Measurements from ENCODE around the gene TES.

DNA sequence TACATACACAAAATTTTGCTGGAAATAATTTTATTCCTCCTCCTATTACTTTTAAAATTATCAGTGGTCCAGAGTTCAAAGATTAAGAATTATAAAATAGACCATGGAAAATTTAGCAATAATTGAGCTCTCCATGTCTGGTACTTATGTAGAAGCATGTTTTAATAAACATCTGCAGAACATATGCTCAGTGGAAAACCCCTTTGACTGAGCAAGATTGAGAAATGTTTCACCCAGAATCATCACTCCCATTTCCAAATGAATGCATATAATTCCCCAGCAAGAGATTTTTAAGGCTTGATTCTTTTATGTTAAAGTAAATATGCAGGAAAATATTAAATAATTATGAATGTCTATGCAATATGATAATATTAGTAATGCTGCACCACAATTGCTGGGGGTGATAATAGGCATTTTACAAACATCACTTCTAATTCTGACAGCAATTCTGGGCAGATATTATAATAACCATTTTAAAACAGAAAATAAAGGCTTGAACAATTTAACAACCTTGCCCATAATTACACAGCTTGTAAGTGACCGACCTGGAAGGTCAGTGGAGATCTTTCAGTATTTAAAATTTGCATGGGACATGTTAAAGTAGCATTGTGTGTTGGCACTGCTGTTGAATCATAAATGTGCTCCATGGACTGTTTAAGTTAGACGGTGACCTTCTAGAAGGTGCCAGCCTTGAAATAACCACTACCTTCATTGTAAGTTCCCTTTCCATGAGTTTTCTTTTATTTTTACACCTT, 45.6 kb upstream of the TES start:
- TF ChIP-seq POLR2A (IDR thresholded peaks at IDR 0.05; ENCODE audit: control extremely low read depth in 1 of 2, low read depth in 2 of 2, low read length in 2 of 2) (no peak), KDM1A (IDR thresholded peaks at IDR 0.05; ENCODE audit: borderline replicate concordance, low read length) (no peak), MAFK (IDR thresholded peaks at IDR 0.05; ENCODE audit: low read depth, low read length) (no peak), SP1 (IDR thresholded peaks at IDR 0.05; ENCODE audit: low read depth, low read length) (no peak)
- TF ChIP-seq, protein P1, sequence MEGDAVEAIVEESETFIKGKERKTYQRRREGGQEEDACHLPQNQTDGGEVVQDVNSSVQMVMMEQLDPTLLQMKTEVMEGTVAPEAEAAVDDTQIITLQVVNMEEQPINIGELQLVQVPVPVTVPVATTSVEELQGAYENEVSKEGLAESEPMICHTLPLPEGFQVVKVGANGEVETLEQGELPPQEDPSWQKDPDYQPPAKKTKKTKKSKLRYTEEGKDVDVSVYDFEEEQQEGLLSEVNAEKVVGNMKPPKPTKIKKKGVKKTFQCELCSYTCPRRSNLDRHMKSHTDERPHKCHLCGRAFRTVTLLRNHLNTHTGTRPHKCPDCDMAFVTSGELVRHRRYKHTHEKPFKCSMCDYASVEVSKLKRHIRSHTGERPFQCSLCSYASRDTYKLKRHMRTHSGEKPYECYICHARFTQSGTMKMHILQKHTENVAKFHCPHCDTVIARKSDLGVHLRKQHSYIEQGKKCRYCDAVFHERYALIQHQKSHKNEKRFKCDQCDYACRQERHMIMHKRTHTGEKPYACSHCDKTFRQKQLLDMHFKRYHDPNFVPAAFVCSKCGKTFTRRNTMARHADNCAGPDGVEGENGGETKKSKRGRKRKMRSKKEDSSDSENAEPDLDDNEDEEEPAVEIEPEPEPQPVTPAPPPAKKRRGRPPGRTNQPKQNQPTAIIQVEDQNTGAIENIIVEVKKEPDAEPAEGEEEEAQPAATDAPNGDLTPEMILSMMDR (IDR thresholded peaks at IDR 0.05; ENCODE audit: control extremely low read depth in 1 of 3, insufficient read depth in 1 of 3, low read depth in 1 of 3, low read length in 3 of 3) = no peak
